Spinal cord (tissue), 10 donors: Measurements from ENCODE around the gene FERMT3. TPM values are rescaled to one million over a fixed set of nuclear protein-coding genes. Genes with fewer than 3 reads are reported as not detected.

ENCODE experiments used
- DNase-seq, 6 donors: peaks; one replicate each; pipeline versions ENCODE4 v3.0.0 to v3.0.0-alpha.2; 2013 to 2015; ENCODE audit warnings: low spot score in 6 of 6, low read depth in 4 of 6
- H3K27ac ChIP-seq: one replicate; pipeline ENCODE4 v1.5.1; 2013; ENCODE audit warnings: low read depth, low read length, control low read depth
- H3K27me3 ChIP-seq: one replicate; pipeline ENCODE4 v1.6.1; 2013; ENCODE audit warnings: low read length; ENCODE audit not compliant: control insufficient read depth, insufficient read depth
- H3K36me3 ChIP-seq: one replicate; pipeline ENCODE4 v1.6.1; 2013; ENCODE audit warnings: low read length; ENCODE audit not compliant: control insufficient read depth, insufficient read depth
- H3K4me1 ChIP-seq: one replicate; pipeline ENCODE4 v1.6.1; 2013; ENCODE audit warnings: low read length; ENCODE audit not compliant: control insufficient read depth, insufficient read depth
- H3K4me3 ChIP-seq: one replicate; pipeline ENCODE4 v1.5.1; 2013; ENCODE audit warnings: low read depth, low read length, control low read depth
- H3K9me3 ChIP-seq: one replicate; pipeline ENCODE4 v1.6.1; 2013; ENCODE audit warnings: low read length; ENCODE audit not compliant: control insufficient read depth, insufficient read depth
- WGBS: methylation state at CpG from one replicate; pipeline ENCODE4 v1.1.5; 2013; ENCODE audit warnings: missing lambda C conversion rate; ENCODE audit not compliant: insufficient coverage; 5-methylcytosine and 5-hydroxymethylcytosine counted together
- polyA plus RNA-seq, 2 donors: library from polyadenylated mRNA; unstranded; fragments of 120-200 nt; gene quantifications; one replicate each; pipeline ENCODE4 v1.2.1, GENCODE V29; 2013; ENCODE audit not compliant: insufficient read length in 2 of 2
- total RNA-seq, 2 donors: library from RNA; depleted of rRNA in 1 of 2; stranded (reverse); fragments of 120-200 nt in 1 of 2; fragments of >200 nt in 1 of 2; gene quantifications; one replicate each; pipeline versions ENCODE4 v1.2.3 to v1.2.4, GENCODE V29; 2013 to 2014
- donor health status: healthy.

Gene FERMT3
- total and polyA plus RNA-seq, 4 donors = 5.1 to 8.2 (median 5.9) TPM

DNA sequence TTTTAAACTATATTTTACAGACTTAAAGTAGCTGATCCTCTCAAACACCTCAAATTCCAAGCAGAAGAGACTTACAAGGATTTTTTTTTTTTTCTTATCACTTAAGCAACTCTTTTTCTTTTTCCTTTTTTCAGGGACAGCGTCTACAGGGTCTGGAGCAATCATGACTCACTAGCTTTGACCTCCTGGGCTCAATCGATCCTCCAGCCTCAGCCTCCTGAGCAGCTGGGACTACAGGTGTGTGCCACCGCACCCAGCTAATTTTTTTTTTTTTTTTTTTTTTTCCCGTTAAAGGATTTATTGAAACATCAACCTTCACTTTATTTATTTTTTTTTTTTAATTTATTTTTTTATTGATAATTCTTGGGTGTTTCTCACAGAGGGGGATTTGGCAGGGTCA lies 36.1 kb upstream of the FERMT3 start:
- peaks cover 10% of the 10 kb centered on the region for H3K4me1 ChIP-seq
- no peak overlapping the region for H3K4me3 ChIP-seq
- 89% methylated on average over 1 of the region's 4 CpGs for WGBS
- H3K27ac ChIP-seq = no peak overlapping the region
- no peak for DNase-seq
- no peaks in the 10 kb centered on the region for H3K36me3 ChIP-seq
- H3K9me3 ChIP-seq = no peaks in the 10 kb centered on the region
- H3K27me3 ChIP-seq = no peaks in the 10 kb centered on the region

DNA sequence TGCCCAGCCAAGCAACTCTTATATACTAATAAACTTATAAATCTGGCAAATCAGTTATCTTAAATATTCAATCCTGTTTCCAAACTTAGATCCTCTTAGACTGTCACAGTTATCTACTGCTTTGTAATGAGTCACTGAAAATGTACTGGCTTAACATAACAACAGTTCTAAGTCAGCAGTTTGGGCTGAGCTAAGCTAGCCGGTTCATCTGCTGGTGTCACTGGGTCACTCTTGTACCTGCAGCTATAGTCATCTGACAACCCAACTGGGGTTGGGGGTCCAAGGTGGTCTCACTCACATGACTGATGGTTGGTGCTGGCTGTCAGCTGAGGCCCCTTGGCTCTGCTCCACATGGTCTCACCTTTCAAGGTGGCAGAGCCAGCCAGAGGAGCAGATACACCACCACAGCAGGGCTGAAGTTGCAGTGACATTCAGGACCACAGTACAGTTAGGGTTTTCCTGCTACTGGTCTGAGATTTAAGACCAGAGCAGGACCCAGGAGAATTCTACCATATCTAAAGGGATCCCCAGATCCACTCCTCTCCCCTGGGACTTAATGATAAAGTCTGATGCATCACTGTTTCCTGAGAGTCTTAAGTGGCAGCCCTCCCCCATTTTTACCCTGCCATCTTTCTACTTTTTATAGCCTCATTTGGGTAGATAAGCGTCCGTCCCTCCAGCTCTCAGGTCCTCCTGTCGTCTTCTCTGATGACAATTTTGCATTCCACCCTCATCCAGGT lies 32.7 kb upstream of the FERMT3 start:
- 87% methylated on average over 3 of the region's 4 CpGs for WGBS
- Histone ChIP-seq H3K27me3 (no peaks in the 10 kb centered on the region), H3K36me3 (no peaks in the 10 kb centered on the region), H3K4me1 (no peaks in the 10 kb centered on the region), H3K27ac (no peak overlapping the region), H3K4me3 (no peak overlapping the region), H3K9me3 (no peaks in the 10 kb centered on the region)
- DNase-seq = no peak

DNA sequence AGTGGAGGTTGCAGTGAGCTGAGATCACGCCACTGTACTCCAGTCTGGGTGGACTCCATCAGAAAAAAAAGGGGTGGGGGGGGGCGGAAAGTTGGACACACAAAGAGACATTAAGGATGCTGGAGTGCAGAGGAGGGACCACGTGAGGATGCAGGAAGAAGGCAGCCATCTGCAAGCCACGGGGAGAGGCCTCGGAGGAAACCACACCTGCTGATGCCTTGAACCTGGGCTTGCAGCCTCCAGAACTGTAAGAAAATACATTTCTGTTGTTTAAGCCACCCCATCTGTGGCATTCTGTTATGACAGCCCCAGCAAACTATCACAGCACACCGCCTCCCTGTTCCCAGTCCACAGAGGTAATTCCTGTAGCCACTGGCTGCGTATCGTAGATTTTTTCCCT lies 29.8 kb upstream of the FERMT3 start:
- 69% methylated on average over 4 of the region's 8 CpGs for WGBS
- no peak for DNase-seq
- H3K27me3 ChIP-seq = no peaks in the 10 kb centered on the region
- H3K4me3 ChIP-seq = no peak overlapping the region
- H3K4me1 ChIP-seq = peaks cover 13% of the 10 kb centered on the region
- no peak overlapping the region for H3K27ac ChIP-seq
- H3K9me3 ChIP-seq = no peaks in the 10 kb centered on the region
- no peaks in the 10 kb centered on the region for H3K36me3 ChIP-seq

DNA sequence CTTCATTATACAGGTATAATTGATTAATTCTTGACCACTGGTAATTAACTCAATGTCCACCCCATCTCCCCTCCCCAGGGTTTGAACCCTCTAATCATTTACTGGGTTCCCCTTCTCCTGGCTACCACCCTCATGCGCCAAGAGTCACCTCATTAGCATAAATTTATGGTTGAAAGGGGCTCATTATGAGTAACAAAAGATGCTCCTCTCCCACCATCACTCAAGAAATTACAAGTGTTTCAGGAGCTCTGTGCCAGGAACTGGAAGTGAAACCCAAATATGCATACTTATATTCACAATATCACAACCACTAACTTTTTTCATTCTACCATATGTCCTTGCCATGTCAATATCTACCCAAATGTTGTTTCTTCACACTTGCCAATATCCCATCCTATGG lies 28.3 kb upstream of the FERMT3 start:
- no peak for DNase-seq
- no CpG with 5 or more reads among the region's 1 CpG for WGBS
- Histone ChIP-seq H3K9me3 (no peaks in the 10 kb centered on the region), H3K27ac (no peak overlapping the region), H3K36me3 (no peaks in the 10 kb centered on the region), H3K4me3 (no peak overlapping the region), H3K4me1 (peaks cover 20% of the 10 kb centered on the region), H3K27me3 (no peaks in the 10 kb centered on the region)

DNA sequence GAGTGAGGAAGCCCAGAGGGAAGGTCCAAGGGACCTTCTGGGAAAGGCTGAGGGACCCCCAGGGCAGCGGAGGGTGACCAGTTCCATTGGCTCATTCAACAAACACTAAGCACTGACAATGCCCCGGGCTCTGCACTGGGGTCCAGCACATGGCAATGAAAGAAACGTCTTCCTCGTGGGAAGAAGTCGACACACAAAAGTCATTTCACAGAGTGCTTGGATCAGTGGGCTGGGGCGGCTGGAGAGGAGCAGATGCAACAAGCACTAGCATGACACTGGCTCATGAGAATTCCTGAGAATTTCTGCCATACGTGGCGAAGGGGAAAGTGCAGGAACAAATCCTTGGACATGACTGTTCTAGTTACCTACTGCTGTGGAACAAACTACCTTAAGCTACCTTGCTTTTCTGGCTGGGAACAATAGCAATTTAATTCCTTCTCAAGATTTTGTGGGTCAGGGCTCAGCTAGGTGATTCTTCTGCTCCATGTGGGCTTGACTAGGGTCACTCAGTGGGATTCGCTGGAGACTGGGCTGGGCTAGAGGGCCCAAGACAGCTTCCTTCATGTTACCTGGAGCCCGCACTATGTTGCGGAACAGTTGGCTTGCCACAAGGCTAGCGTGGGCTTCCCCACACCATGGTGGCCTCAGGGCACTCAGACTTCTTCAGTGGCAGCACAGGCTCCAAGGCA lies 27.4 kb upstream of the FERMT3 start:
- Histone ChIP-seq H3K27me3 (no peaks in the 10 kb centered on the region), H3K4me1 (peaks cover 29% of the 10 kb centered on the region), H3K4me3 (no peak overlapping the region), H3K9me3 (no peaks in the 10 kb centered on the region), H3K27ac (no peak overlapping the region), H3K36me3 (no peaks in the 10 kb centered on the region)
- 87% methylated on average over 10 of the region's 12 CpGs for WGBS
- DNase-seq = no peak

- WGBS = 67% methylated on average over 5 of the region's 5 CpGs
- Histone ChIP-seq H3K27me3 (no peaks in the 10 kb centered on the region), H3K9me3 (no peaks in the 10 kb centered on the region), H3K36me3 (no peaks in the 10 kb centered on the region), H3K27ac (peak overlapping the region; percentile 71), H3K4me3 (no peak overlapping the region), H3K4me1 (peaks cover 41% of the 10 kb centered on the region)
- no peak for DNase-seq
These were observed 25.6 kb upstream of the FERMT3 start for GRCh38 chr11:64180891-64181290.

- Histone ChIP-seq H3K36me3 (no peaks in the 10 kb centered on the region), H3K4me1 (peaks cover 41% of the 10 kb centered on the region), H3K27me3 (no peaks in the 10 kb centered on the region), H3K9me3 (no peaks in the 10 kb centered on the region), H3K27ac (peak overlapping the region; percentile 71), H3K4me3 (no peak overlapping the region)
- DNase-seq = peak in 3 of 6 donors; percentile 38 to 77 (median 77)
- WGBS = 8% methylated on average over 9 of the region's 17 CpGs
These were observed 24.8 kb upstream of the FERMT3 start for GRCh38 chr11:64181506-64182411.

- H3K27ac ChIP-seq = no peak overlapping the region
- H3K4me3 ChIP-seq = no peak overlapping the region
- DNase-seq = no peak
- H3K9me3 ChIP-seq = no peaks in the 10 kb centered on the region
- peaks cover 41% of the 10 kb centered on the region for H3K4me1 ChIP-seq
- no peaks in the 10 kb centered on the region for H3K27me3 ChIP-seq
- peaks cover 11% of the 10 kb centered on the region for H3K36me3 ChIP-seq
- WGBS = 80% methylated on average over 1 of the region's 7 CpGs
These were observed 22.6 kb upstream of the FERMT3 start for GRCh38 chr11:64183890-64184289.

GRCh38 chr11:64185175-64185692 lies 21.3 kb upstream of the FERMT3 start:
- H3K36me3 ChIP-seq = peaks cover 15% of the 10 kb centered on the region
- no peaks in the 10 kb centered on the region for H3K9me3 ChIP-seq
- peak overlapping the region; percentile 92 for H3K27ac ChIP-seq
- peaks cover 45% of the 10 kb centered on the region for H3K4me1 ChIP-seq
- WGBS = under 1% methylated on average over 52 of the region's 52 CpGs
- DNase-seq = peak in 3 of 6 donors; percentile 60 to 89 (median 63)
- H3K27me3 ChIP-seq = no peaks in the 10 kb centered on the region
- peak overlapping the region; percentile 80 for H3K4me3 ChIP-seq
